Left ventricle myocardium inferior (tissue), 1 donor: ENCODE measurements around the gene RPL28. TPM values are rescaled to one million over a fixed set of nuclear protein-coding genes. Genes with fewer than 3 reads are reported as not detected.

Experiments
- DNase-seq: peaks from one replicate; pipeline ENCODE4 v3.0.0-alpha.2; 2020
- H3K27ac ChIP-seq: fragments of 200-600 bp; replicated peaks from 2 replicates; pipeline ENCODE4 v1.8.0; 2021
- H3K27me3 ChIP-seq: fragments of 200-600 bp; 2 replicates; pipeline ENCODE4 v1.8.0; 2021; ENCODE audit warnings: low read depth
- H3K36me3 ChIP-seq: fragments of 200-600 bp; 2 replicates; pipeline ENCODE4 v1.8.0; 2021
- H3K4me1 ChIP-seq: fragments of 200-600 bp; 2 replicates; pipeline ENCODE4 v1.8.0; 2021
- H3K4me3 ChIP-seq: fragments of 200-600 bp; 2 replicates; pipeline ENCODE4 v1.8.0; 2021; ENCODE audit warnings: mild to moderate bottlenecking, moderate library complexity
- H3K9me3 ChIP-seq: fragments of 200-600 bp; replicated peaks from 2 replicates; pipeline ENCODE4 v1.8.0; 2021
- CTCF ChIP-seq: fragments of 200-600 bp; IDR thresholded peaks from 2 replicates; pipeline ENCODE4 v1.8.0; 2021; ENCODE audit warnings: antibody characterized with exemption, mild to moderate bottlenecking, borderline replicate concordance
- intact Hi-C: fragments of 100-400 bp; cut with micrococcal nuclease; formaldehyde crosslinking; loops from one replicate; pipeline ENCODE4 v1.11.0; 2022
- total RNA-seq: library from RNA; stranded (reverse); fragmentation: NEBNext Ultra II Directional; extraction: Animal tissue kit (Norgen Biotek cat#: 25700); gene quantifications from one replicate; pipeline ENCODE4 v1.2.1, GENCODE V29; 2021
- donor health status: DM: no; HTN: yes; CAD: no; lungs with severe emphysema.

RPL28 gene
- total RNA-seq, 1 donor from 2014 or later: 559 TPM

- DNase-seq: no peak
- H3K36me3 ChIP-seq: no peaks in the 10 kb centered on the region
- intact Hi-C loops: no loop called here
- peaks cover 19% of the 10 kb centered on the region for H3K4me1 ChIP-seq
- peaks cover 92% of the 10 kb centered on the region for H3K27me3 ChIP-seq
- no peaks in the 10 kb centered on the region for H3K9me3 ChIP-seq
- H3K4me3 ChIP-seq: no peak overlapping the region
- H3K27ac ChIP-seq: no peak overlapping the region
- TF ChIP-seq CTCF: no peak
Observed at GRCh38 chr19:55355213-55355821, 30.4 kb upstream of the RPL28 start.

GRCh38 chr19:55358493-55358892, 27.2 kb upstream of the RPL28 start:
- Histone ChIP-seq H3K27me3 (peaks cover 76% of the 10 kb centered on the region), H3K27ac (no peak overlapping the region), H3K4me3 (no peak overlapping the region), H3K4me1 (peaks cover 14% of the 10 kb centered on the region), H3K9me3 (no peaks in the 10 kb centered on the region), H3K36me3 (no peaks in the 10 kb centered on the region)
- no peak for DNase-seq
- intact Hi-C loops: no loop called here
- no peak for TF ChIP-seq CTCF

- intact Hi-C loops: no loop called here
- H3K4me1 ChIP-seq: peaks cover 6% of the 10 kb centered on the region
- H3K4me3 ChIP-seq: no peak overlapping the region
- H3K36me3 ChIP-seq: no peaks in the 10 kb centered on the region
- no peak for DNase-seq
- H3K27ac ChIP-seq: no peak overlapping the region
- TF ChIP-seq CTCF: no peak
- H3K9me3 ChIP-seq: no peaks in the 10 kb centered on the region
- H3K27me3 ChIP-seq: peaks cover 70% of the 10 kb centered on the region
Observed at GRCh38 chr19:55358943-55359908, 26.5 kb upstream of the RPL28 start.

- DNase-seq: no peak
- no peaks in the 10 kb centered on the region for H3K36me3 ChIP-seq
- H3K4me1 ChIP-seq: no peaks in the 10 kb centered on the region
- H3K4me3 ChIP-seq: no peak overlapping the region
- H3K27me3 ChIP-seq: peaks cover 70% of the 10 kb centered on the region
- no peak overlapping the region for H3K27ac ChIP-seq
- no peaks in the 10 kb centered on the region for H3K9me3 ChIP-seq
- no peak for TF ChIP-seq CTCF
- intact Hi-C loops: no loop called here
Observed at GRCh38 chr19:55360902-55361301, 24.8 kb upstream of the RPL28 start.

GRCh38 chr19:55362174-55362989, 23.4 kb upstream of the RPL28 start:
- Histone ChIP-seq H3K27me3 (peaks cover 70% of the 10 kb centered on the region), H3K36me3 (no peaks in the 10 kb centered on the region), H3K4me1 (no peaks in the 10 kb centered on the region), H3K27ac (no peak overlapping the region), H3K4me3 (no peak overlapping the region), H3K9me3 (no peaks in the 10 kb centered on the region)
- TF ChIP-seq CTCF: no peak
- intact Hi-C loops: no loop called here
- DNase-seq: no peak
